Measurements from ENCODE around the gene NFXL1. TPM values are rescaled to one million over a fixed set of nuclear protein-coding genes. Genes with fewer than 3 reads are reported as not detected.
A peak's percentile ranks its signal among the peaks of the same experiment; 100 is the strongest.

The NFXL1 gene
- total and polyA plus RNA-seq, 7 donors: 1.8 to 20.5 (median 8.0) TPM

- intact Hi-C loops (cut with DNase I): loop anchor here (10.0 kb wide), 1 partner anchor 164 kb away; no protein-coding TSS in a partner anchor
- no peak overlapping the region for H3K4me3 ChIP-seq
- no peak for TF ChIP-seq CTCF (IDR thresholded peaks at IDR 0.05)
- TF ChIP-seq POLR2AphosphoS5 (IDR thresholded peaks at IDR 0.05): no peak
- TF ChIP-seq POLR2A (IDR thresholded peaks at IDR 0.05): no peak
- no peak for TF ChIP-seq EP300 (IDR thresholded peaks at IDR 0.05)
- WGBS, 2 donors: 71 to 82% methylated on average over 5 of the region's 5 CpGs
- peaks cover 0 to 11% (median 0%) of the 10 kb centered on the region in 4 donors for H3K36me3 ChIP-seq
- H3K27ac ChIP-seq: no peak overlapping the region
- DNase-seq: no peak
- H3K27me3 ChIP-seq: peaks cover 0 to 5% (median 0%) of the 10 kb centered on the region in 3 donors
- H3K4me1 ChIP-seq: peaks cover 0 to 31% (median 26%) of the 10 kb centered on the region in 4 donors
- H3K9me3 ChIP-seq: no peaks in the 10 kb centered on the region
Measured at GRCh38 chr4:47839259-47839658, 75.1 kb downstream of the NFXL1 start.

GRCh38 chr4:47838445-47838844 is 75.9 kb downstream of the NFXL1 start:
- H3K27me3 ChIP-seq: peaks cover 0 to 5% (median 0%) of the 10 kb centered on the region in 3 donors
- TF ChIP-seq EP300 (IDR thresholded peaks at IDR 0.05) (no peak), POLR2A (IDR thresholded peaks at IDR 0.05) (no peak), POLR2AphosphoS5 (IDR thresholded peaks at IDR 0.05) (no peak), CTCF (IDR thresholded peaks at IDR 0.05) (no peak)
- no peak overlapping the region for H3K27ac ChIP-seq
- no peak for DNase-seq
- H3K36me3 ChIP-seq: peaks cover 0 to 3% (median 0%) of the 10 kb centered on the region in 4 donors
- intact Hi-C loops (cut with DNase I): loop anchor here (10.0 kb wide), 1 partner anchor 164 kb away; no protein-coding TSS in a partner anchor
- whole genome bisulfite sequencing, 2 donors: 47 to 78% methylated on average over 4 of the region's 4 CpGs
- H3K9me3 ChIP-seq: no peaks in the 10 kb centered on the region
- H3K4me1 ChIP-seq: peaks cover 0 to 31% (median 26%) of the 10 kb centered on the region in 4 donors
- H3K4me3 ChIP-seq: no peak overlapping the region

- DNase-seq: no peak
- intact Hi-C loops (cut with DNase I): loop anchor here (10.0 kb wide), 1 partner anchor 163 kb away; no protein-coding TSS in a partner anchor
- peaks cover 0 to 2% (median 0%) of the 10 kb centered on the region in 4 donors for H3K36me3 ChIP-seq
- 4 to 9% methylated on average over 16 of the region's 16 CpGs for WGBS, 2 donors
- peak within 1 kb of the TSS; percentile 15 to 49 (median 43) for H3K4me3 ChIP-seq
- H3K9me3 ChIP-seq: no peaks in the 10 kb centered on the region
- TF ChIP-seq POLR2A (IDR thresholded peaks at IDR 0.05): no peak
- TF ChIP-seq EP300 (IDR thresholded peaks at IDR 0.05): no peak
- no peak for TF ChIP-seq POLR2AphosphoS5 (IDR thresholded peaks at IDR 0.05)
- no peak for TF ChIP-seq CTCF (IDR thresholded peaks at IDR 0.05)
- H3K27me3 ChIP-seq: peaks cover 0 to 7% (median 0%) of the 10 kb centered on the region in 3 donors
- H3K27ac ChIP-seq: no peak within 1 kb of the TSS
- peaks cover 0 to 31% (median 26%) of the 10 kb centered on the region in 4 donors for H3K4me1 ChIP-seq
Measured at GRCh38 chr4:47837908-47838294, 76.5 kb downstream of the NFXL1 start, which contains the start of gene CORIN. CORIN (minus strand) TSS chr4:47838067; CDS start chr4:47837949, 118 bp downstream.

- Histone ChIP-seq H3K4me3 (peak overlapping the region; percentile 15 to 49 (median 43)), H3K36me3 (no peaks in the 10 kb centered on the region), H3K27me3 (peaks cover 0 to 9% (median 0%) of the 10 kb centered on the region in 3 donors), H3K4me1 (peaks cover 0 to 31% (median 26%) of the 10 kb centered on the region in 4 donors), H3K9me3 (no peaks in the 10 kb centered on the region), H3K27ac (no peak overlapping the region)
- 0 to 1% methylated on average over 58 of the region's 58 CpGs for WGBS, 2 donors
- intact Hi-C loops (cut with DNase I): loop anchor here (10.0 kb wide), 1 partner anchor 162 kb away; no protein-coding TSS in a partner anchor
- peak; percentile 68 for DNase-seq
- TF ChIP-seq CTCF (IDR thresholded peaks at IDR 0.05) (no peak), POLR2AphosphoS5 (IDR thresholded peaks at IDR 0.05) (peak in 2 of 4 donors; percentile 10 to 13)
Measured at GRCh38 chr4:47837094-47837907, 77.1 kb downstream of the NFXL1 start.
